HFF-Myc (cell line): Measurements from ENCODE around the gene CYB561D1.

Experiments used
- DNase-seq: peaks from one replicate; pipeline ENCODE4 v3.0.0-alpha.2; 2011; ENCODE audit warnings: low read depth; ENCODE audit errors: extremely low read depth
- H3K4me3 ChIP-seq: replicated peaks from 2 replicates; pipeline ENCODE4 v1.5.1; 2011; ENCODE audit warnings: low read depth, mild to moderate bottlenecking, control low read depth, low read length
- CTCF ChIP-seq: IDR thresholded peaks from 2 replicates; pipeline ENCODE4 v1.5.1; 2012; ENCODE audit warnings: mild to moderate bottlenecking, low read depth, low read length, control low read depth; ENCODE audit errors: missing control alignments

The CYB561D1 gene

DNA sequence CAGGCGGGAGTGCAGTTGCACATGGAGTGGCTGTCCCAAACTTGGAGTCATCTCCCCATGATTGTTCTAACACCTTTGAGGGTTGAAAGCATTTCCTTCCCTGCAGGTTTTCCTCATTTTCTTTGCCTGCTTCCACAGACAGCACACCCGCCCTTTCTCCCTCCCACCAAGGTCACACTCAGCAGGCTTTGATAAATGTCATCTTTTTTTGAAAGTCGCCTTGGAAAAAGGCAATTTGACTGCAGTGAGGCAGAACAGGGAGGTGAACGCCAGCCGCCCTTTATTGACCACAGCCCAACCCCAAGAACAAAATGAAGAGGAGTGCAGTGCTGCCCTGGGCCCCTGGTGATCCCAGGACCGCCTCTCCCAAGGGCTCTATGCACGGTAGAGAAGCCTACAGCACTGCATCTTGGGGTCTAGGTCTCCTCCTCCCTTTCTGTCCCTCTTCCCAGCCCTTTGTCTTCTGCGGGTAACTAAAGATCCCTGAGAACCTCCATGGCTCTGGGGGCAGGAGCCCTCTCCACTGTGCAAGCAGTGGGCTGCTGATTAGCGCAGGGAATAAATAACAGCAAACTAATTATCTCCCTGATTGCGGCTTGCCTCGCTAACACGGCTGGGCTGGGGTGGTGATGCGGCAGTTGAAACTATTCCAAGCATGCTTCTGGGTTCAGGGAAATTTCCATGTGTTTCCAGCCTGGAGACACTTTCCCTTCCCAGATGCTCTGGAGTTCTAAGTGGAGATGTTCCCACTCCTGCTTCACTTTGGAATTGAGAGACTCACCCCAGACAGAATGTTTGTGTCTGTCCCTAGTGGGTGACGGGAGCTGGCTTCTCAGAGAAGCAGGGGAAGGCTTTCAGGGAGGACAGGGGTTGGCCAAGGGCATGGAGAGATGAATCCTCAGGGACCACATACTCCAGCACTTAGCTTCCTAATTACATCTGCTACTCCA, 27.4 kb downstream of the CYB561D1 start:
- DNase-seq, result no peak
- no peak for TF ChIP-seq CTCF
- H3K4me3 ChIP-seq, result no peak overlapping the region

GRCh38 chr1:109522026-109522425, 28.1 kb downstream of the CYB561D1 start:
- DNase-seq, result no peak
- TF ChIP-seq CTCF, result no peak
- no peak overlapping the region for H3K4me3 ChIP-seq

DNA sequence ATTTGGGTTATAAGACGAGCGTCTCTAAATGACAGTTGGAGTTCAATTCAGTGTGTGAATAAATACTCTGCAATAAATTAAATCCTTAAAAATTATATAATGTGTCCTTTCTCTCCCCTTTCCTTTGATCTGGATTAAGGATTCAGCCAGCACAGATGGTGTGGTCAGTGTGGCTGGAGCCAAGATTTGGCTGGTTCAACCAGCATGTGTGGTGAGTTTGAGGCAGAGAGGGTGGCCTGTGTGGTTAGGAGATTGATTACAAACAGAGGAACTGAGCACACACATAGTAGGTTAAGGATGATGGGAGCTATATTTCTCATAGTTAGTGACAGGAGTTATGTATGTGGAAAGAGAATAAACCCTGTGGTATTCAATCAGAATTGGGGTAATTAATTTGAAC, 29.8 kb downstream of the CYB561D1 start:
- no peak overlapping the region for H3K4me3 ChIP-seq
- TF ChIP-seq CTCF, result no peak
- no peak for DNase-seq

- no peak for TF ChIP-seq CTCF
- DNase-seq, result no peak
- H3K4me3 ChIP-seq, result no peak overlapping the region
Measured at GRCh38 chr1:109527098-109527811, 33.4 kb downstream of the CYB561D1 start.

DNA sequence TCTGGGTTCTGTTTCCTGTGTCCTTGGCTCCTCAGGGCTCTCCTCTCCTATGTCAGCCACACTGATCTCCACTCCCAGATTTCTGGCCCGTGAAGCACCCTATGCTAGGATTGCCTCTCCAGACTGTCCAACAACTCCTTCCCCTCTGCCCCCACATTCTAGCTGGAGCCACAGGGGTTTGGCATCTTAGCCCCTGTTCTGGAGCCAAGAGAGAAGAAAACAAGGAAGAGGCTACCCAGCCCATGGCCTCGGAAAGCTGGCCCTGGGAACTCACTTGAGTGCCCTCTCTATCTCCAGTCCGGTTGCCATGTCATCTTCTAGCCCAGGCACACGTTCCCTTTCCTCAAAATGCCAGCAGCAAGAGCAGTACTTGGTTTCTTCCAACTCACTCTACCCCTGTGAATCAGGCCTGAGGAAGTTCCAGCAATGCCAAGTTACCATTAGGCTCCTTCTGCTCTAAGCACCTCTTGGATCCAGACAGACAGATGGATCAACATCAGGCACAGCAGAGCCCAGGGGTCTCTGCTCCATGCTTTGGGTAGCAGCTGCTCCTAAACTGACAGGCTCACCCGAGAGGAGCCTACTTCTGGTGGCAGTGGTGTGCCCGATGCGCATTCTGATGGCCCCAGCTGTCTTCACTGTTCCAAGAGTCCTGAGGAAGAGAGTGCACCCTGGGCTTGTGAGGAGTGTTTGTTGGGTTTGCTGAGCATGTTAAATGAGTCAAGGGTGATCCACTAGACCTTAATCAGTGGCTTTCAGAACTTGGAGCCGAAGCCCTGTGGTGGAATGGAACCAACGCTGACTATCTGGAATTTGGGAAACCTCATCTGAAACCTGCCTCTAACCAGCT, 34.2 kb downstream of the CYB561D1 start:
- H3K4me3 ChIP-seq, result no peak overlapping the region
- TF ChIP-seq CTCF, result no peak
- no peak for DNase-seq

GRCh38 chr1:109528712-109529111, 34.8 kb downstream of the CYB561D1 start:
- TF ChIP-seq CTCF, result no peak
- DNase-seq, result no peak
- no peak overlapping the region for H3K4me3 ChIP-seq
